ENCODE measurements around the gene NSRP1. TPM values are rescaled to one million over a fixed set of nuclear protein-coding genes. Genes with fewer than 3 reads are reported as not detected.

Gene NSRP1
- total and polyA plus RNA-seq, 10 of the 15 experiments (the other 5 are each of a cell fraction or from before 2014, with no cell fraction given), result 12.5 to 69.7 (median 37.8) TPM

- Histone ChIP-seq H3K4me1 (ENCODE audit: control insufficient read depth, insufficient read depth, low read length) (no peaks in the 10 kb centered on the region; the same call in 1 of the 2 replicates), H4K20me1 (ENCODE audit: control insufficient read depth, insufficient read depth) (no peaks in the 10 kb centered on the region), H3K36me3 (ENCODE audit: control insufficient read depth in 2 of 2, insufficient read depth in 2 of 2, low read length in 1 of 2) (peaks cover 0 to 7% of the 10 kb centered on the region in 2 experiments; a peak in 2 of 4 replicates), H3K9me3 (replicated peaks; ENCODE audit: control insufficient read depth, insufficient read depth, low read length) (peaks cover 14% of the 10 kb centered on the region), H3K4me3 (no peak overlapping the region), H2AFZ (ENCODE audit: control insufficient read depth, low read depth, low read length) (no peak overlapping the region), H3K27ac (ENCODE audit: control insufficient read depth, insufficient read depth) (no peak overlapping the region), H3K4me2 (ENCODE audit: control insufficient read depth, insufficient read depth) (no peak overlapping the region), H3K27me3 (replicated peaks in 1 of 2; ENCODE audit: control insufficient read depth in 2 of 2, insufficient read depth in 2 of 2, low read length in 1 of 2) (no peaks in the 10 kb centered on the region), H3K79me2 (ENCODE audit: control insufficient read depth, insufficient read depth, low read length) (peaks cover 30% of the 10 kb centered on the region), H3K9ac (ENCODE audit: control insufficient read depth, insufficient read depth, low read length) (no peak overlapping the region)
- SMC1A ChIA-PET (ENCODE audit: uncharacterized antibody, unreplicated experiment), result interaction anchor here (1.1 to 3.0 kb wide), 4 partner anchors 9 to 43 kb away, joined by 3 to 18 read pairs (median 6); no protein-coding TSS in a partner anchor
- POLR2A ChIA-PET, result interaction anchor here (0.6 to 2.0 kb wide), 2 partner anchors 13 to 444 kb away, joined by 3 to 10 read pairs; no protein-coding TSS in a partner anchor
- RAD21 ChIA-PET (ENCODE audit: unreplicated experiment), result no interaction called here
- CTCF ChIA-PET, result interaction anchor here (1.1 to 5.9 kb wide), 2 partner anchors 36 to 87 kb away, joined by 4 to 31 read pairs; no protein-coding TSS in a partner anchor
- ATAC-seq (no peak), FAIRE-seq (no peak), DNase-seq (ENCODE audit: low read depth, low spot score) (no peak)
- intact Hi-C loops (cut with micrococcal nuclease; ENCODE audit: unreplicated experiment) (no loop called here), in situ Hi-C loops (cut with MboI) (no loop called here)
- no TSS peak for BruUV-seq (replicated peaks)
- TF ChIP-seq ESRRA (IDR thresholded peaks at IDR 0.05; ENCODE audit: low read length) (no peak), FOS (IDR thresholded peaks at IDR 0.05; ENCODE audit: borderline replicate concordance, extremely low read depth, insufficient read length) (no peak), MEF2B (IDR thresholded peaks at IDR 0.05; ENCODE audit: partially characterized antibody, poor library complexity, severe bottlenecking) (no peak), EZH2 (IDR thresholded peaks at IDR 0.05; ENCODE audit: borderline replicate concordance, control insufficient read depth, low read depth, low read length) (no peak), SMAD5 (IDR thresholded peaks at IDR 0.05; ENCODE audit: low read depth) (no peak), ZNF24 (IDR thresholded peaks at IDR 0.05) (no peak), NR2C1 (IDR thresholded peaks at IDR 0.05) (no peak), SP1 (IDR thresholded peaks at IDR 0.05; ENCODE audit: low read depth, low read length) (no peak), CBX5 (IDR thresholded peaks at IDR 0.05; ENCODE audit: low read depth) (no peak), TCF3 (IDR thresholded peaks at IDR 0.05; ENCODE audit: borderline replicate concordance, insufficient read depth, low read depth, low read length) (no peak), PML (IDR thresholded peaks at IDR 0.05; ENCODE audit: low read length) (no peak), GATAD2B (conservative IDR thresholded peaks at IDR 0.05; ENCODE audit: low read depth) (no peak), IRF5 (IDR thresholded peaks at IDR 0.05; ENCODE audit: borderline replicate concordance) (no peak), NFYA (IDR thresholded peaks at IDR 0.05; ENCODE audit: borderline replicate concordance, low read depth, low read length) (no peak), EGR1 (IDR thresholded peaks at IDR 0.05; ENCODE audit: borderline replicate concordance in 1 of 2, low read depth in 2 of 2, low read length in 2 of 2) (no peak), ETV6 (conservative IDR thresholded peaks at IDR 0.05 in 1 of 2, IDR thresholded peaks at IDR 0.05 in 1 of 2; ENCODE audit: borderline replicate concordance in 1 of 2, low read depth in 1 of 2) (no peak), RBBP5 (conservative IDR thresholded peaks at IDR 0.05) (no peak), BMI1 (IDR thresholded peaks at IDR 0.05; ENCODE audit: borderline replicate concordance) (no peak)
These were observed 45.0 kb downstream of the NSRP1 start for GRCh38 chr17:30161601-30162000.
